CD4-positive, CD25-positive, alpha-beta regulatory T cell (primary cell): ENCODE measurements around the gene ADAMTS15. TPM values are rescaled to one million over a fixed set of nuclear protein-coding genes. Genes with fewer than 3 reads are reported as not detected.

Experiments used
- ATAC-seq, 2 donors: fragments of 150-1000 bp; cut with Tn5 transposase; one replicate each; pipeline ENCODE4 v1.10.0; 2021; ENCODE audit warnings: low read depth in 2 of 2, moderate number of reproducible peaks in 2 of 2, moderate library complexity in 1 of 2
- DNase-seq, 3 donors: peaks; one replicate each; pipeline versions ENCODE4 v3.0.0 to v3.0.0-alpha.2; 2012 to 2022; ENCODE audit warnings: mixed read lengths in 1 of 3
- H3K27ac ChIP-seq: one replicate; pipeline ENCODE4 v1.7.0; 2013; ENCODE audit warnings: mild to moderate bottlenecking, low read length; ENCODE audit not compliant: insufficient read depth, poor library complexity, severe bottlenecking
- H3K27me3 ChIP-seq: one replicate; pipeline ENCODE4 v1.7.0; 2013; ENCODE audit warnings: low read length; ENCODE audit not compliant: control insufficient read depth, insufficient read depth
- H3K36me3 ChIP-seq: one replicate; pipeline ENCODE4 v1.7.0; 2013; ENCODE audit warnings: mild to moderate bottlenecking, low read length, moderate library complexity; ENCODE audit not compliant: control insufficient read depth, insufficient read depth
- H3K4me1 ChIP-seq: 2 replicates; pipeline ENCODE4 v1.7.0; 2013; ENCODE audit warnings: mild to moderate bottlenecking, low read length; ENCODE audit not compliant: insufficient read depth, control insufficient read depth, poor library complexity, severe bottlenecking
- H3K4me3 ChIP-seq: one replicate; pipeline ENCODE4 v1.7.0; 2013; ENCODE audit warnings: low read depth, mild to moderate bottlenecking, low read length, moderate library complexity
- H3K9me3 ChIP-seq, 2 experiments: 1 replicate in 1 of 2; 2 replicates in 1 of 2; pipeline ENCODE4 v1.7.0; 2013; ENCODE audit warnings: low read length in 2 of 2, mild to moderate bottlenecking in 1 of 2, moderate library complexity in 1 of 2; ENCODE audit not compliant: control insufficient read depth in 2 of 2
- H3K27ac Mint-ChIP-seq, 3 donors: one replicate each; pipeline ENCODE4 v1.8.0; 2020 to 2022; ENCODE audit warnings: mild to moderate bottlenecking in 3 of 3, mixed read lengths in 3 of 3, moderate library complexity in 2 of 3
- H3K27me3 Mint-ChIP-seq: one replicate; pipeline ENCODE4 v1.8.0; 2022; ENCODE audit warnings: mild to moderate bottlenecking, mixed read lengths
- H3K36me3 Mint-ChIP-seq: one replicate; pipeline ENCODE4 v1.8.0; 2020; ENCODE audit warnings: mixed read lengths
- H3K4me1 Mint-ChIP-seq, 4 donors: one replicate each; pipeline ENCODE4 v1.8.0; 2020 to 2022; ENCODE audit warnings: mixed read lengths in 4 of 4, mild to moderate bottlenecking in 1 of 4
- H3K4me3 Mint-ChIP-seq, 4 donors: one replicate each; pipeline ENCODE4 v1.8.0; 2020 to 2022; ENCODE audit warnings: mild to moderate bottlenecking in 4 of 4, mixed read lengths in 4 of 4, moderate library complexity in 3 of 4
- H3K9me3 Mint-ChIP-seq, 7 donors: one replicate each; pipeline ENCODE4 v1.8.0; 2020 to 2022; ENCODE audit warnings: mixed read lengths in 7 of 7, mild to moderate bottlenecking in 3 of 7, moderate library complexity in 2 of 7
- polyA plus RNA-seq, 4 donors: library from polyadenylated mRNA; unstranded; fragments of 300-500 nt; fragmentation: Illumina TruSeq; gene quantifications; one replicate each; pipeline ENCODE4 v1.2.3, GENCODE V29; 2021
- total RNA-seq: library from RNA; stranded (reverse); gene quantifications from one replicate; pipeline ENCODE4 v1.2.3, GENCODE V29; 2022

ADAMTS15 gene
- total and polyA plus RNA-seq, 5 donors from 2014 or later = not detected

- Mint-ChIP-seq H3K4me1 (no peaks in the 10 kb centered on the region), H3K4me3 (no peak overlapping the region), H3K27ac (no peak overlapping the region), H3K27me3 (no peaks in the 10 kb centered on the region), H3K9me3 (peaks cover 0 to 2% (median 0%) of the 10 kb centered on the region in 7 donors), H3K36me3 (no peaks in the 10 kb centered on the region)
- Histone ChIP-seq H3K4me1 (no peaks in the 10 kb centered on the region), H3K36me3 (no peaks in the 10 kb centered on the region), H3K4me3 (no peak overlapping the region), H3K27ac (no peak overlapping the region), H3K27me3 (no peaks in the 10 kb centered on the region), H3K9me3 (no peaks in the 10 kb centered on the region)
- ATAC-seq (no peak), DNase-seq (no peak)
Observed at GRCh38 chr11:130516554-130517505, 68.4 kb downstream of the ADAMTS15 start.

DNA sequence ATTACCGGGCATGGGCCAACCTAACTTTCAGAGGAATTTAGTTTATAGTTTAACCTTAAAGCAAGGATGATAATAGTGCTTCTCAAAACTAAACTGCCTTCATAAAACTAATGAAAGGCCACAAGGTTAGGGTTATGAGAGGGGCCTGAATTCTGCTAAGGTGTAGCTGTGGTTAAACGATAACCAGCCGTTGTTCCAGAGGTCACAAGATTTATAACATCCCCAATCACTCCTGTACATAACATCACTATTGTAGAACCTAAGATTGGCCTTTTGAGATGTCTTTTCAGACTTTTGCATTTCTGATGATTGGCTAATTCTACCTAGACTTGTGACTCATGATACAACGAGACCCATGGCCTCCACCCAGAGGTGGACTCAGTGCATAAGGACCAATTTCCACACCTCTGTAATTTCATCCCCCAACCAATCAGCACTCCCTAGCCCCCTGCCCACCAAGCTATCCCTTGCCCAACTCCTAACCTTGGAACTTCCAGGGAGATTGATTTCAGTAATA is 69.8 kb downstream of the ADAMTS15 start:
- ATAC-seq (no peak), DNase-seq (no peak)
- no peaks in the 10 kb centered on the region for H3K4me1 ChIP-seq
- no peak overlapping the region for H3K4me3 Mint-ChIP-seq
- H3K27ac ChIP-seq = no peak overlapping the region
- H3K27ac Mint-ChIP-seq = no peak overlapping the region
- H3K4me1 Mint-ChIP-seq = no peaks in the 10 kb centered on the region
- H3K9me3 Mint-ChIP-seq = peaks cover 0 to 2% (median 0%) of the 10 kb centered on the region in 7 donors
- no peaks in the 10 kb centered on the region for H3K9me3 ChIP-seq
- H3K27me3 Mint-ChIP-seq = no peaks in the 10 kb centered on the region
- H3K36me3 ChIP-seq = no peaks in the 10 kb centered on the region
- no peak overlapping the region for H3K4me3 ChIP-seq
- H3K27me3 ChIP-seq = no peaks in the 10 kb centered on the region
- H3K36me3 Mint-ChIP-seq = no peaks in the 10 kb centered on the region

DNA sequence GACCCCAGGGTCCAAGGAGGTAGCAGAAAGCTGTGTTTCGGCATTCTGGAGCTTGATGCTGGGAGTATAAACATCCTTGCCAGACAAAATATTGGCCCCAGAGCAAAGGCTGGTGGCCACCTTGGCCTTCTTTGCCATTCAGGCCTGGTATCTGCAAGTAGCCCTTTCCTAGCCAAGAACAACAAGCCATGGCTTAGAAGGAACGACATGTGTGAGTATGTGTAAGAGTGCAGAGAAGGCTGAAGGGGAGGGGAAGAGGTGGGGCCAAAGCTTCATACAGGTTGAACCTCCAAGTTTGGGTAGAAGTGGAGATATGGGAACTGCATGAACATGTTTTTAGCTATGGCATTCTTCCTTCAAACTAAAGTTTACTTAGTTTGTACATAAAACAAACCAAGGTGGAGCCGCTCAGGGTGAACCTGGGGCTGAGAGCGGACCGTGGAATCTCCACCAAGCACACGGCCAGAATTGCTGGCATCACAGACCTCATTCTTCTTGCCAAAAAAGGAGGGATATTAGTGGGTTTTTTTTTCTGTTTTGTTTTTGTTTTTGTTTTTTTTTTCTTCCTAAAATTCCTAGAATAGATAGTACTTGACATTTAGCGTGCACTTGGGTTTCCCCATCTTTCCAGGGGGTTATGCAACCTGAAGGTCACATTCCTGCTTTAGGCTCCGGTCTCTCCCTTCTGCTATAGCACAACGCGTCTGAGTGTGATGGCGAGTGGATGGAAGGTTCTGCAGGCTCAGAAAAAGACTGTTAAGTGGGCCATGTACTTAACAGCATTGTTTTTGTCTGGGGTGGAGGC is 70.9 kb downstream of the ADAMTS15 start:
- DNase-seq (no peak), ATAC-seq (no peak)
- no peaks in the 10 kb centered on the region for H3K27me3 Mint-ChIP-seq
- H3K36me3 Mint-ChIP-seq = no peaks in the 10 kb centered on the region
- Histone ChIP-seq H3K4me3 (no peak overlapping the region), H3K27me3 (no peaks in the 10 kb centered on the region), H3K36me3 (no peaks in the 10 kb centered on the region), H3K9me3 (no peaks in the 10 kb centered on the region), H3K4me1 (no peaks in the 10 kb centered on the region), H3K27ac (no peak overlapping the region)
- no peaks in the 10 kb centered on the region for H3K4me1 Mint-ChIP-seq
- no peak overlapping the region for H3K27ac Mint-ChIP-seq
- H3K4me3 Mint-ChIP-seq = no peak overlapping the region
- H3K9me3 Mint-ChIP-seq = no peaks in the 10 kb centered on the region

DNA sequence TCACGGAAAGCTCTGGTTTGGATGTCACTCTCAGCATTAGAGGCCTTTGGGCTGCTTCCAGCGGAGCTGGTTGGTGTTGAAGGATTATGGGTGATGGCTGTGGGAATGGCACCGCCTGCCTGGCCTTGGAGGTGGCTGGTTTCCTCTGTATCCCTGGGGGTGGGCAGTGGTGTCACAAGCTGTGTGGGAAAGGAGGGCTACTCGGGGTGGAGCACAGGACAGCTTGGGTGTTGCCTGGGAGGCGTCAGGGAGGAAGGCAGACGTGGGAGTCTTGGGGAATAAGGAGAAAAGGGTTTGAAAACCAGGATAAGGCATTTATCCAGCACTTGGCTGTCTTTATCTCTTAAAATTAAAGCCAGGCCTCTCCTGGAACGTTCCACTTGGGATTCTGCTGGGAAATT is 71.8 kb downstream of the ADAMTS15 start:
- no peak overlapping the region for H3K27ac Mint-ChIP-seq
- H3K27me3 Mint-ChIP-seq = no peaks in the 10 kb centered on the region
- H3K27me3 ChIP-seq = no peaks in the 10 kb centered on the region
- H3K36me3 ChIP-seq = no peaks in the 10 kb centered on the region
- ATAC-seq (no peak), DNase-seq (no peak)
- peaks cover 0 to 2% (median 0%) of the 10 kb centered on the region in 4 donors for H3K4me1 Mint-ChIP-seq
- no peak overlapping the region for H3K27ac ChIP-seq
- no peaks in the 10 kb centered on the region for H3K4me1 ChIP-seq
- H3K36me3 Mint-ChIP-seq = no peaks in the 10 kb centered on the region
- H3K4me3 ChIP-seq = no peak overlapping the region
- no peaks in the 10 kb centered on the region for H3K9me3 ChIP-seq
- H3K9me3 Mint-ChIP-seq = no peaks in the 10 kb centered on the region
- no peak overlapping the region for H3K4me3 Mint-ChIP-seq

DNA sequence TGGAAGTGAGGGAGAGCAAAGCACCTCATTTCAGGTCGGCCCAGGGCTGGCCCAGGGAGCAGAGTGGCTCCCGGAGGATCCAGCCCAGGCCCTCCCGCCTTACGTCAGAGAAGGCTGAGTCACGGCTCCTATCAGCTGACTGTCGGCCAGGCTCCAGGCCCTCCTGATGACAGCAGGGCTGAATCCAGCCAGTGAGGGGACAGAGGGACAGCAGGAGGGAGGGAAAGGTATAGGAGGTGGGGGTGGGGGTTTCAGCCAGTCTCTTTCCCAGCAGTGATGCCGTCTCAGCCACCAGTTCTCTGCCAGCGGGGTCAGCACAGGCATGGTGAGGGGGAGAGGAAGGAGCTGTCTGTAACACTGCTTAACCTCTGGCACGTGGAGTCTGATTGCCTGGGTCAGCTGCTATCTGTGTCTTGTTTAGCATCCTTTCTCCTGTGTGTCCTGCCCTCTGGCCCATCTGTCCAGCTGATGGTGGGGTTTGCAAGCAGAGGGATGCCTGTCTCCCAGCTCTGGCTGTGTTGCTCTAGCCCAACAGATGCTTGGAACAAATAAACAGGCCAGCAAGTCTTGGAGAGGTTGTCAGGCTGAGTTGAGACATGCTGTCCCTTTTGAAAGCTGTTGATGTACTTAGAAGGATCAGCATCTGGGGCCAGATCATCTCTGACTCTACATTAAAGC is 74.0 kb downstream of the ADAMTS15 start:
- H3K27me3 Mint-ChIP-seq = peaks cover 4% of the 10 kb centered on the region

DNA sequence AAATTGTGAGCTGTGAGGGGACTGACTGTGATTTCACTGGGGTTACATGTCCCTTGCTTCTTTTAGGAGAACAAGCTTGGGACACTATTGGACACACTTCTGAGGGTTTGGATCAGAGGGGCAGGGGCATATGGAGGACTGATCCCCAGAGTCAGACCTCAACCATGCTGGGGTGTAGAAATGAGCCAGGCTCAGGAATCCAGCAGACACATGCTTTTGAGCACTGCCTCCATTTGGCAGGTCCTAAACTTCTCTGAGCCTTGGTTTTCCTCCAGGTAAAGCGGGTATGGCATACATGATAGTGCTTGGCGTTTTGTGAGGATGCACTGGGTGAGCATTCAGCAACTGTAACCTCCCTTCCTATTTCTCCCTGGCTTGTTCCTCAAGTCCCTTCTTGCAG is 74.7 kb downstream of the ADAMTS15 start:
- no peaks in the 10 kb centered on the region for H3K36me3 Mint-ChIP-seq
- Histone ChIP-seq H3K4me3 (no peak overlapping the region), H3K9me3 (no peaks in the 10 kb centered on the region), H3K27ac (no peak overlapping the region), H3K4me1 (no peaks in the 10 kb centered on the region), H3K36me3 (no peaks in the 10 kb centered on the region), H3K27me3 (no peaks in the 10 kb centered on the region)
- ATAC-seq (no peak), DNase-seq (no peak)
- H3K4me1 Mint-ChIP-seq = peaks cover 0 to 5% (median 0%) of the 10 kb centered on the region in 4 donors
- H3K27me3 Mint-ChIP-seq = peaks cover 4% of the 10 kb centered on the region
- no peak overlapping the region for H3K4me3 Mint-ChIP-seq
- peaks cover 0 to 1% (median 0%) of the 10 kb centered on the region in 7 donors for H3K9me3 Mint-ChIP-seq
- peak overlapping the region in 2 of 3 donors; percentile 16 to 47 for H3K27ac Mint-ChIP-seq

More for the DNA sequence above, 74.0 kb downstream of the ADAMTS15 start:
- Histone ChIP-seq H3K36me3 (no peaks in the 10 kb centered on the region), H3K27ac (no peak overlapping the region), H3K4me1 (no peaks in the 10 kb centered on the region), H3K4me3 (no peak overlapping the region), H3K27me3 (no peaks in the 10 kb centered on the region), H3K9me3 (no peaks in the 10 kb centered on the region)
- ATAC-seq (no peak), DNase-seq (no peak)
- Mint-ChIP-seq H3K4me1 (peaks cover 0 to 5% (median 0%) of the 10 kb centered on the region in 4 donors), H3K4me3 (no peak overlapping the region), H3K27ac (peak overlapping the region in 2 of 3 donors; percentile 34 to 47), H3K36me3 (no peaks in the 10 kb centered on the region), H3K9me3 (peaks cover 0 to 1% (median 0%) of the 10 kb centered on the region in 7 donors)

GRCh38 chr11:130523609-130524008 is 75.2 kb downstream of the ADAMTS15 start:
- Histone ChIP-seq H3K36me3 (no peaks in the 10 kb centered on the region), H3K9me3 (no peaks in the 10 kb centered on the region), H3K27ac (no peak overlapping the region), H3K4me1 (no peaks in the 10 kb centered on the region), H3K27me3 (no peaks in the 10 kb centered on the region), H3K4me3 (no peak overlapping the region)
- ATAC-seq = no peak
- H3K4me3 Mint-ChIP-seq = no peak overlapping the region
- no peak for DNase-seq
- peaks cover 0 to 5% (median 0%) of the 10 kb centered on the region in 4 donors for H3K4me1 Mint-ChIP-seq
- H3K9me3 Mint-ChIP-seq = peaks cover 0 to 1% (median 0%) of the 10 kb centered on the region in 7 donors
- no peak overlapping the region for H3K27ac Mint-ChIP-seq
- no peaks in the 10 kb centered on the region for H3K36me3 Mint-ChIP-seq
- peaks cover 4% of the 10 kb centered on the region for H3K27me3 Mint-ChIP-seq
